GM19023 (cell line): ENCODE measurements around the gene FNTB.

Source experiments
- ATAC-seq: cut with Tn5 transposase; IDR thresholded peaks from one replicate; pipeline ENCODE4 v1.9.1; 2021; ENCODE audit warnings: mild to moderate bottlenecking, moderate library complexity; ENCODE audit not compliant: unreplicated experiment

Gene FNTB

GRCh38 chr14:64952598-64953309 lies 33.9 kb upstream of the FNTB start:
- peak; percentile 71 for ATAC-seq

GRCh38 chr14:64953310-64953654 lies 33.4 kb upstream of the FNTB start:
- ATAC-seq = no peak

- no peak for ATAC-seq
These were observed 33.0 kb upstream of the FNTB start for GRCh38 chr14:64953661-64954060.

DNA sequence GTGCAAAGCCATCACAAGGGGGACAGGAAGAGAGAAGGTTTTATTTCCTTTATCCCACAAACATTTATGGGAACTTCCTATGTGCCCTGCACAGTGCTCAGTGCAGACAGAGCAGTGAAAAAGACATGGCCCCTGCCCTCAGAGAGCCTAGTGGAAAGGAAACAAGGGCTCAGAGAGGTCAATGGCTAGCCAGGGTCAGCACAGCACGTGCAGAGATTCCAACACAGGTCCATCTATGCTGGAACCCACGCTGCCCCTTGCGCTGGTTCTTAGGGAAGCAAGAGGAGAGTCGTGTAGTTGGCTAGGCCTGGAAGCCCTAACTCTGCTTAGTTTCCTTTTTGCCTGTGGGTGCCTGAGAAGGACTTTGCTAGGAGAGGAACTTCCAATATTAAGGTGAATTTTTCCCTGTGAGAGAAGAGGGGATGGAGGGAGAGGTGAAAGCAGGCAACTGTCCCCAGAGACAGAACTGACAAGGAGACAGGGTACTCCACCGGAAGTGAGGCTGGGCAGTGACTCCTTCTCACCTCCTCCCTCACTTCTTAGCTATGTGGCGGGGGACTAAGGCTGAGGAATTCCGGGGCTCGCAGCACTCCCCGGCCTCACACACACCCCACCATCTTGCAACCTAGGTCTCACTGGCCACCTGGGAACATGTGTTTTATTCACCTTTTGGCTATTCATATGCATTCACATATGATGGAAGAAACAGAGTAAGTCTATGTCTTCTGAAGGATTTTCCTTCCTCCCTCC lies 32.0 kb upstream of the FNTB start:
- no peak for ATAC-seq

DNA sequence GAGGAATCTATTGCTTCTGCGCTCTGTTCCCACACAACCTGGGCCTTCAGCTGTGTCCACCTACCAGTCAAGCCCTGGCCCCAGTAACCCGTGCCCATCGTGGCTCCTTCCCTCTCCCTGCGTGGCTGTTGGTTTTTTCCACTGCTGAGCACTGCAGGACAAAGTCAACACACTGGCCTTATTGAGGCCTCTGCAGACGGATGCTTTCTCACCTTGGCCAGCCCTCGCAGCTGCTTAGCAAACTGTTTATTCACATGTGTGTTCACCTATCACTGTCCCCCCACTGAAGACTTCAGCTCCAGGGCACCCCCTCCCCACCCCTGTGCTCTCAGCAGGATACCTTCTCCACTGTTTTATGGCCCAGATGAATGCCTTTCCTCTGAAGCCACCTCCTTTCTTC lies 31.4 kb upstream of the FNTB start:
- ATAC-seq = no peak

DNA sequence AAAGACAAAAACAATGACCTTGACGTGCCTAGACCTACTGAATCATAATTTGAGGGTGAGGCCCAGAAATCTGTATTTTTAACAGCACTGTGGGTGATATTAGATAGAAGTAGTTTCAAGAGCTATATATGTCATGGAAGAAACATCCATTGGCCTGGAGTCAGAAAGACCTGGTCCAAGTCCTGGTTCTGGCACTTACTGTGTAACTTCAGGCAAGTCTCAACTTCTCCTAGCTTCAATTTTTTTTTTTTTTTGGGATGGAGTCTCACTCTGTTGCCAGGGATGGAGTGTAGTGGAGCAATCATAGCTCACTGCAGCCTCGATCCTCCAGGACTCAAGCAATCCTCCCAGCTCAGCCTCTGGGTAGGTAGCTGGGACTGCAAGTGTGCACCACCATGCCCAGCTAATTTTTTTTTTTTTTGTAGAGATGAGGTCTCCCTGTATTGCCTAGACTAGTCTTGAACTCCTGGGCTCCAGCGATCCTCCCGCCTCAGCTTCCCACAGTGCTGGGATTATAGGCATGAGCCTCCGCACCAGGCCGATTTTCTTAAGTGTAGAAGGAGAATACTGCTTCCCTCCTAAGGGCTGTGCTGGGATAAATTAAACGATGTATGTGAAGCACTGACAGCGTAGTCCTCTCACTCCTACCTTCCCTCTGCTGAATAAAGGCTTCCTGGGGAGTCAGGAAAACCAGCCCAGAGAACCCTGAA lies 29.8 kb upstream of the FNTB start:
- ATAC-seq = no peak

- no peak for ATAC-seq
These were observed 28.5 kb upstream of the FNTB start for GRCh38 chr14:64958201-64958600.

- ATAC-seq = no peak
These were observed 28.0 kb upstream of the FNTB start for GRCh38 chr14:64958743-64959142.

- ATAC-seq = no peak
These were observed 25.9 kb upstream of the FNTB start for GRCh38 chr14:64960762-64961276.

GRCh38 chr14:64963611-64964010 lies 23.1 kb upstream of the FNTB start:
- ATAC-seq = no peak

DNA sequence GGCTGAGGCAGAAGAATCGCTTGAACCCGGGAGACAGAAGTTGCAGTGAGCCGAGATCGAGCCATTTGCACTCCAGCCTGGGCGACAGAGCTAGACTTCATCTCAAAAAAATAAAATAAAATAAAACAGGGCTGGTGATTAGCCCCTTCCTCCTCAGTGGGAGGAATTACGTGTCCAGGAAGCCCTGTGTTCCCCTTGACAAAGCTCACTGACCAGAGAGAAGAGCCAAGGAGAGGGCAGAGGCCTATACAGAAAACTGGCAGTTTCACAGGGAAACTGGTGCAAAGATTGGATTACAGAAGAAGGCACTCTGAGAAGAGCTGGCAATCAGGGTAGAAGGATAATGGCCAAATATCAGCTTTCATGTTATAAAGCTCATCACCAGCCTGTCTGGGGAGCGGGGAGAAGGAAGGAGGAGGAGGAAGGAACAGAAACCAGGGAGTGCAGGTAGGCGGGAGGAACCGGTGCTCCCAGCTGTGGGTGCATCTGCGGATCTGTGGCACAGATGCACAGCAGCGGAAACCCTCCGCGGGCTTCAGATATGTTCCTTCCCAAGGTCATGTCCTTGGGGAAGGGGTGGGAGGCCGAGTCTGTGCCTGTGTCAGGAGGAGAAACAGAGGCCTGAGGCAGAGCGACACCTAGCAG lies 21.2 kb upstream of the FNTB start:
- no peak for ATAC-seq

DNA sequence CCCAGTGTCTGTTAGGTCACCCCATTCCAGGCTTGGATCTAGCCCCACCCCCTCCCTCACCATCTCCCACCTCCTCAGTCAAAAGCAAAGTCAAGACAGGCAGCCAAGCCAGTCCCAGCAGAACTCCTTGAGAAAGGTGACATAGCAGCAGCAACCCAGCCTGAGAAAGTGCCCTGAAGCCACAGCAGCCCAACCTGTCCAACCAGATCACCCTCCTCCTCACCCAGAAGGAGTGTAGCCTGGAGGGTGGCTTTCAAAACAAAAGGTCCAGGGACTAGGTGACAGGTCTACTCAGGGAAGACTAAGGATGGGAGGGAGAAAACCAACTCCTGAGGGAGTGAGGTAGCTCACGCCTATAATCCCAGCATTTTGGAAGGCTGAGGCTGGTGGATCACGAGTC lies 19.7 kb upstream of the FNTB start:
- no peak for ATAC-seq

DNA sequence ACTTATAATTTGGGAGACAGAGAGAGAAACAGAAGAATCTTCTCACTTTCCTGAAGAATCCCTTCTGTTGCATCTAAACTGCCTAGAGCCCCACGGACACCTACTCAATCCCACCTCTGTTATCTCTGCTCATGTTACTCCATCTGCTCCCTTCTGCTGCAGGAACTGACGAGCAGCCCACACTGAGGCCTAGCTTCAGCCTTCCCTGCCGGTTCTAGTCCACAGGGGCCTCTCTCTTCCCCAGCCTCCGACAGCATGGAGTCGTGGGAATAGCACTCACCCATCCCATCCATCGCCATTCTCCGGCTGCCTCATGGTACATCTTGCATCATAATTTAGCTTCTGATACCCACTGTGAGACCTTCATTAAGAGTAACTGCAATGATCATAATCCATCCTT lies 18.5 kb upstream of the FNTB start:
- ATAC-seq = no peak

DNA sequence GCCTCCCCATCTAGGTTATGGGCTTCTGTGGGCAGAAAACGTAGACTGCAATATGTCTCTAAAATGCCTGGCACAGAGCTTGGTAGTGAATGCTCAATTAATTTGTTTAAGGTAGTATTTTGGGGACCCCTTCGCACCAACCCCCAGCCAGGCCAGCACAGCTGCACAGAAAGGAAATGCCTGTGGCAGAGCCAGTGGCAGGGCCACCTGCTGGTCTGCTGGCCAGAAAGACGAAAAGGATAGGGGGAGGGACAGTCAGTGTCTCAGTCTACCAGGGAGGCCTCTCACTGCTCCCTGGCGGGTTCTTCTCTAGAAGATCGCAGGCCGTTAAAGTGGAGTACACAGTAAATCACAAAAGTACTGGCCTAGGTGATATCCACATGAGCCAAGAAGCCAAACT lies 18.0 kb upstream of the FNTB start:
- no peak for ATAC-seq

DNA sequence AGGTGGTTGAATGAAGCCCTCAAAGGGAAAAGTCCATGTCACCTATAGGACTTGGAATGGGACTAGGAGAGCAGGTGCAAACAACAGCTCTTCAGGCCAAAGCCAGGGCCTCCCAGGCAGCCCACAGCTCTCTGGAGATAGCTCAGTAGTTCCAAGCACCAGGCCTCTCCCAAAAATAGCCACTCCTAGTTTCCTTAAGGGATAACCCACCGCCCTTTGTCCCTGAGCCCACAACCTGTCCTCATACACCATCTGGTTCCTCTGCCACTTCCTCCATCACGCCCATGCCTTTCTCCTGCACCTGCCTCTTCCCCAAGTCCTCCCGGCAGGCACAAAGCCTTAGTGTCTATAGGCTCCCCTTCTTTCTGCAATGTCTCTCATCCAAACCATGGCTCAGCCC lies 16.7 kb upstream of the FNTB start:
- no peak for ATAC-seq

GRCh38 chr14:64970776-64971477 lies 15.8 kb upstream of the FNTB start:
- no peak for ATAC-seq

GRCh38 chr14:64971491-64971942 lies 15.2 kb upstream of the FNTB start:
- no peak for ATAC-seq

GRCh38 chr14:64971943-64972791 lies 14.5 kb upstream of the FNTB start, which contains the start of gene RAB15:
Gene RAB15 (minus strand): TSS chr14:64972336. CDS start chr14:64972076, 260 bp downstream.
- peak; percentile 47 for ATAC-seq

DNA sequence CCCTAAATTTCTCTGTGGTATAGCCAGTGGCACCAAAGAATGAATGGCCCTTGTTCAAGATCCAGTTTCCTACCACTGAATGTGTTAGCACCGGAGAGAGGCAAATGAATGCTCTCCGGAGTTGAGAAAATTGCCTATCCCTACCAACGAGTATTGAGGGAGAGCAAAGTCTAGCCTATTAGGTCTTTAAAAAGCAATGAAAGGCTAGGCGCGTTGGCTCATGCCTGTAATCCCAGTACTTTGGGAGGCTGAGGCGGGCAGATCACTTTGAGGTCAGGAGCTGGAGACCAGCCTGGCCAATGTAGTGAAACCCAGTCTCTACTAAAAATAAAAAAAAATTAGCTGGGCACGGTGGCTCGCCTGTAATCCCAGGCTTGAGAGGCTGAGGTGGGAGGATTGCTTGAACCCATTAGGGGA lies 13.7 kb upstream of the FNTB start:
- ATAC-seq = no peak

- ATAC-seq = no peak
These were observed 12.9 kb upstream of the FNTB start for GRCh38 chr14:64973826-64974225.
